Sigmoid colon (tissue), 7 donors: ENCODE results near the gene PCLO. TPM values are rescaled to one million over a fixed set of nuclear protein-coding genes. Genes with fewer than 3 reads are reported as not detected.

Experiments
- DNase-seq: peaks from one replicate; pipeline ENCODE4 v3.0.0-alpha.2; 2019
- H3K27ac ChIP-seq, 4 donors: fragments of 200-600 bp; sonication (generic); one replicate each; pipeline ENCODE4 v1.5.1; 2016 to 2019; ENCODE audit warnings: mild to moderate bottlenecking in 1 of 4
- H3K27me3 ChIP-seq, 3 donors: fragments of 200-600 bp; sonication (generic); one replicate each; pipeline ENCODE4 v1.5.1; 2019; ENCODE audit warnings: mild to moderate bottlenecking in 1 of 3
- H3K36me3 ChIP-seq, 4 donors: fragments of 200-600 bp; sonication (generic); one replicate each; pipeline ENCODE4 v1.5.1; 2016 to 2019
- H3K4me1 ChIP-seq, 4 donors: fragments of 200-600 bp; sonication (generic); one replicate each; pipeline ENCODE4 v1.5.1; 2017 to 2019
- H3K4me3 ChIP-seq, 4 donors: fragments of 200-600 bp; sonication (generic); one replicate each; pipeline ENCODE4 v1.5.1; 2017 to 2019; ENCODE audit warnings: mild to moderate bottlenecking in 2 of 4, moderate library complexity in 1 of 4
- H3K9me3 ChIP-seq, 4 donors: fragments of 200-600 bp in 3 of 4; sonication (generic) in 3 of 4; one replicate each; pipeline versions ENCODE4 v1.5.1 to v1.6.1; 2013 to 2019
- EP300 ChIP-seq, 4 donors: sonication (generic); formaldehyde crosslinking; IDR thresholded peaks; one replicate each; pipeline ENCODE4 v1.6.1; 2017; ENCODE audit warnings: antibody characterized with exemption in 4 of 4
- POLR2A ChIP-seq, 2 donors: fragments of 450-650 bp; IDR thresholded peaks; one replicate each; pipeline ENCODE4 v1.6.1; 2016; ENCODE audit warnings: antibody characterized with exemption in 2 of 2, mild to moderate bottlenecking in 2 of 2, moderate library complexity in 2 of 2
- POLR2AphosphoS5 ChIP-seq, 4 donors: sonication (generic); formaldehyde crosslinking; IDR thresholded peaks; one replicate each; pipeline ENCODE4 v1.6.1; 2017; ENCODE audit warnings: antibody characterized with exemption in 4 of 4
- WGBS, 2 donors: extraction: QIAGEN DNeasy Blood & Tissue Kit; methylation state at CpG; one replicate each; pipeline ENCODE4 v1.1.7; 2013; 5-methylcytosine and 5-hydroxymethylcytosine counted together
- intact Hi-C: fragments of 100-400 bp; cut with DNase I; formaldehyde crosslinking; loops from one replicate; pipeline ENCODE4 v1.15.1; 2023
- polyA plus RNA-seq, 3 donors: library from polyadenylated mRNA; stranded (reverse); fragments of 200-250 nt; gene quantifications; one replicate each; pipeline ENCODE4 v1.2.3, GENCODE V29; 2013
- total RNA-seq, 4 donors: library from RNA; depleted of rRNA; stranded (reverse); fragments of >200 nt; gene quantifications; one replicate each; pipeline ENCODE4 v1.1.0, GENCODE V29; 2016
- TF ChIP-seq, protein P1 (sequence below), 4 experiments: fragments of 450-650 bp in 3 of 4; fragments of 200-600 bp in 1 of 4; IDR thresholded peaks; one replicate each; pipeline ENCODE4 v1.5.1; 2016 to 2019; ENCODE audit warnings: antibody characterized with exemption in 4 of 4, mild to moderate bottlenecking in 3 of 4, moderate library complexity in 2 of 4
- donor health status: healthy with polysubstance abuse.
- donor health status: Bipolar disorder and iron deficiency.
- donor health status: healthy.

The PCLO gene
- total and polyA plus RNA-seq, 7 donors: 1.4 to 6.1 (median 2.8) TPM

DNA sequence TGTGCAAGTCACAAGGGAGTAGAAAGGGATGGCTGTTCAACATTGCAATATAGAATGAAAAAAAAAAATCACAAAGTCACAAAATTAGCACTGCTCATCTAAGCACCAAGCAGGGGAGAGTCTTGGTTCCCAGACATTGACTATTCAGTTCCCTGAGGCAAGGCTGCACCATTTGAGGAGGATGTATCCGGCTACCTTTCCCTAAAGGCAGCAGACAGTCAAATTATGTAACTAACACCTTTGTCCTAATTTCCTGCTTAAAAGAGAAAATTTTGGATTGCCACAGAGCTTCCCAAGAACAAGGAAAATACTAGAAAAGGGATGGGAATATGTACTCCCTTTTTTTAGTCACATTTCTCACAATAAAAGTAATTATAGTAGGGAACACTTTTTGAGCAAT lies 148.1 kb downstream of the PCLO start:
- no peak for DNase-seq
- Histone ChIP-seq H3K4me3 (no peak overlapping the region), H3K36me3 (no peaks in the 10 kb centered on the region), H3K9me3 (no peaks in the 10 kb centered on the region), H3K27me3 (no peaks in the 10 kb centered on the region), H3K4me1 (no peaks in the 10 kb centered on the region), H3K27ac (no peak overlapping the region)
- TF ChIP-seq, protein P1, sequence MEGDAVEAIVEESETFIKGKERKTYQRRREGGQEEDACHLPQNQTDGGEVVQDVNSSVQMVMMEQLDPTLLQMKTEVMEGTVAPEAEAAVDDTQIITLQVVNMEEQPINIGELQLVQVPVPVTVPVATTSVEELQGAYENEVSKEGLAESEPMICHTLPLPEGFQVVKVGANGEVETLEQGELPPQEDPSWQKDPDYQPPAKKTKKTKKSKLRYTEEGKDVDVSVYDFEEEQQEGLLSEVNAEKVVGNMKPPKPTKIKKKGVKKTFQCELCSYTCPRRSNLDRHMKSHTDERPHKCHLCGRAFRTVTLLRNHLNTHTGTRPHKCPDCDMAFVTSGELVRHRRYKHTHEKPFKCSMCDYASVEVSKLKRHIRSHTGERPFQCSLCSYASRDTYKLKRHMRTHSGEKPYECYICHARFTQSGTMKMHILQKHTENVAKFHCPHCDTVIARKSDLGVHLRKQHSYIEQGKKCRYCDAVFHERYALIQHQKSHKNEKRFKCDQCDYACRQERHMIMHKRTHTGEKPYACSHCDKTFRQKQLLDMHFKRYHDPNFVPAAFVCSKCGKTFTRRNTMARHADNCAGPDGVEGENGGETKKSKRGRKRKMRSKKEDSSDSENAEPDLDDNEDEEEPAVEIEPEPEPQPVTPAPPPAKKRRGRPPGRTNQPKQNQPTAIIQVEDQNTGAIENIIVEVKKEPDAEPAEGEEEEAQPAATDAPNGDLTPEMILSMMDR (IDR thresholded peaks at IDR 0.05): no peak
- TF ChIP-seq EP300 (IDR thresholded peaks at IDR 0.05) (no peak), POLR2AphosphoS5 (IDR thresholded peaks at IDR 0.05) (no peak), POLR2A (IDR thresholded peaks at IDR 0.05) (no peak)
- WGBS, 2 donors: 89 to 94% methylated on average over 1 of the region's 1 CpG
- intact Hi-C loops: no loop called here

- DNase-seq: no peak
- intact Hi-C loops: no loop called here
- Histone ChIP-seq H3K36me3 (no peaks in the 10 kb centered on the region), H3K27me3 (no peaks in the 10 kb centered on the region), H3K4me1 (no peaks in the 10 kb centered on the region), H3K9me3 (no peaks in the 10 kb centered on the region), H3K27ac (no peak overlapping the region), H3K4me3 (no peak overlapping the region)
- TF ChIP-seq EP300 (IDR thresholded peaks at IDR 0.05) (no peak), POLR2AphosphoS5 (IDR thresholded peaks at IDR 0.05) (no peak), POLR2A (IDR thresholded peaks at IDR 0.05) (no peak)
- TF ChIP-seq, protein P1 (IDR thresholded peaks at IDR 0.05): no peak
- WGBS, 2 donors: 82 to 88% methylated on average over 1 of the region's 1 CpG
These were observed 150.7 kb downstream of the PCLO start for GRCh38 chr7:83011954-83012353.

DNA sequence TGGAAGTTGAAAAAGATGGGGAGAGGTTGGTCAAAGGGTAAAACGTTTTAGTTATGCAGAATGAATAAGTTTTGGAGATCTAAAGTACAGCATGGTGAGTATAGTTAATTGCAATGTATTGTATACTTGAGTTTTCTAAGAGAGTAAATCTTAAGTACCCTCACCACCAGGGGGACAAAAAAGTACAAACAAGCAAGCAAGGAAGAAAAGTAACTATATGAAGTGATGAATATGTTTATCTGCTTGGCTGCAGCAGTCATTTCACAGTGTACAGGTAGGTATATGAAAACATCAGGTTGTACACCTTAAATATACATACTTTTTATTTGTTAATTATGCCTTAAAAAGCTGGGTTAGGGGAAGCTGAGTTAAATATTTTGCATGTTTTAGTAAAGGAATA lies 157.3 kb downstream of the PCLO start:
- Histone ChIP-seq H3K27ac (no peak overlapping the region), H3K36me3 (no peaks in the 10 kb centered on the region), H3K27me3 (no peaks in the 10 kb centered on the region), H3K4me3 (no peak overlapping the region), H3K9me3 (no peaks in the 10 kb centered on the region), H3K4me1 (no peaks in the 10 kb centered on the region)
- no peak for DNase-seq
- no peak for TF ChIP-seq POLR2AphosphoS5 (IDR thresholded peaks at IDR 0.05)
- TF ChIP-seq POLR2A (IDR thresholded peaks at IDR 0.05): no peak
- TF ChIP-seq, protein P1 (IDR thresholded peaks at IDR 0.05): no peak
- no peak for TF ChIP-seq EP300 (IDR thresholded peaks at IDR 0.05)
- intact Hi-C loops: no loop called here
- WGBS, 2 donors: 13 to 31% methylated on average over 1 of the region's 1 CpG

- no peak overlapping the region for H3K27ac ChIP-seq
- WGBS, 2 donors: 94 to 97% methylated on average over 3 of the region's 3 CpGs
- no peaks in the 10 kb centered on the region for H3K9me3 ChIP-seq
- no peak for DNase-seq
- TF ChIP-seq, protein P1 (IDR thresholded peaks at IDR 0.05): no peak
- TF ChIP-seq POLR2A (IDR thresholded peaks at IDR 0.05) (no peak), POLR2AphosphoS5 (IDR thresholded peaks at IDR 0.05) (no peak), EP300 (IDR thresholded peaks at IDR 0.05) (no peak)
- H3K36me3 ChIP-seq: no peaks in the 10 kb centered on the region
- no peak overlapping the region for H3K4me3 ChIP-seq
- intact Hi-C loops: no loop called here
- no peaks in the 10 kb centered on the region for H3K27me3 ChIP-seq
- no peaks in the 10 kb centered on the region for H3K4me1 ChIP-seq
These were observed 161.2 kb downstream of the PCLO start for GRCh38 chr7:83001362-83002040.

- Histone ChIP-seq H3K36me3 (no peaks in the 10 kb centered on the region), H3K4me3 (no peak overlapping the region), H3K4me1 (no peaks in the 10 kb centered on the region), H3K27me3 (no peaks in the 10 kb centered on the region), H3K9me3 (no peaks in the 10 kb centered on the region), H3K27ac (no peak overlapping the region)
- intact Hi-C loops: no loop called here
- DNase-seq: no peak
- TF ChIP-seq, protein P1 (IDR thresholded peaks at IDR 0.05): no peak
- TF ChIP-seq EP300 (IDR thresholded peaks at IDR 0.05) (no peak), POLR2A (IDR thresholded peaks at IDR 0.05) (no peak), POLR2AphosphoS5 (IDR thresholded peaks at IDR 0.05) (no peak)
These were observed 164.2 kb downstream of the PCLO start for GRCh38 chr7:82998436-82998835.
